Endothelial cell (in vitro differentiated cells): ENCODE measurements around the gene NT5C2. TPM values are rescaled to one million over a fixed set of nuclear protein-coding genes. Genes with fewer than 3 reads are reported as not detected.

ENCODE experiments used
- DNase-seq: peaks from one replicate; pipeline ENCODE4 v3.0.0; 2021; ENCODE audit warnings: low spot score
- H3K27ac Mint-ChIP-seq: one replicate; pipeline ENCODE4 v1.8.0; 2021; ENCODE audit warnings: mixed read lengths, inconsistent platforms; ENCODE audit not compliant: unreplicated experiment
- H3K27me3 Mint-ChIP-seq: one replicate; pipeline ENCODE4 v1.8.0; 2021; ENCODE audit warnings: mild to moderate bottlenecking, moderate library complexity, mixed read lengths, inconsistent platforms; ENCODE audit not compliant: unreplicated experiment
- H3K36me3 Mint-ChIP-seq: one replicate; pipeline ENCODE4 v1.8.0; 2021; ENCODE audit warnings: mild to moderate bottlenecking, low read depth, mixed read lengths, inconsistent platforms; ENCODE audit not compliant: unreplicated experiment
- H3K4me1 Mint-ChIP-seq: one replicate; pipeline ENCODE4 v1.8.0; 2021; ENCODE audit warnings: mild to moderate bottlenecking, mixed read lengths, inconsistent platforms; ENCODE audit not compliant: unreplicated experiment
- H3K4me3 Mint-ChIP-seq: one replicate; pipeline ENCODE4 v1.8.0; 2021; ENCODE audit warnings: mild to moderate bottlenecking, mixed read lengths, inconsistent platforms; ENCODE audit not compliant: unreplicated experiment
- H3K9me3 Mint-ChIP-seq: one replicate; pipeline ENCODE4 v1.8.0; 2021; ENCODE audit warnings: mixed read lengths, inconsistent platforms; ENCODE audit not compliant: unreplicated experiment
- CTCF ChIP-seq: fragments of 200-600 bp; sonication (generic); IDR thresholded peaks from one replicate; pipeline ENCODE4 v1.5.0; 2021; ENCODE audit warnings: antibody characterized with exemption; ENCODE audit not compliant: unreplicated experiment
- total RNA-seq: library from RNA; stranded (reverse); fragmentation: NEBNext Ultra II Directional; extraction: Animal tissue kit (Norgen Biotek cat#: 25700); gene quantifications from one replicate; pipeline ENCODE4 v1.2.1, GENCODE V29; 2021; ENCODE audit not compliant: unreplicated experiment

The NT5C2 gene
- total RNA-seq, 1 donor from 2014 or later: 88.2 TPM

GRCh38 chr10:103127241-103127640 lies 65.8 kb downstream of the NT5C2 start:
- peaks cover 27% of the 10 kb centered on the region for H3K36me3 Mint-ChIP-seq
- no peaks in the 10 kb centered on the region for H3K27me3 Mint-ChIP-seq
- no peaks in the 10 kb centered on the region for H3K9me3 Mint-ChIP-seq
- H3K4me1 Mint-ChIP-seq: no peaks in the 10 kb centered on the region
- TF ChIP-seq CTCF: no peak
- DNase-seq: no peak
- no peak overlapping the region for H3K27ac Mint-ChIP-seq
- no peak overlapping the region for H3K4me3 Mint-ChIP-seq

- Mint-ChIP-seq H3K36me3 (peaks cover 13% of the 10 kb centered on the region), H3K9me3 (no peaks in the 10 kb centered on the region), H3K27ac (no peak overlapping the region), H3K27me3 (no peaks in the 10 kb centered on the region), H3K4me1 (peaks cover 5% of the 10 kb centered on the region), H3K4me3 (no peak overlapping the region)
- no peak for TF ChIP-seq CTCF
- no peak for DNase-seq
These were observed 67.5 kb downstream of the NT5C2 start for GRCh38 chr10:103125323-103126267.

- H3K36me3 Mint-ChIP-seq: peaks cover 10% of the 10 kb centered on the region
- H3K9me3 Mint-ChIP-seq: no peaks in the 10 kb centered on the region
- no peaks in the 10 kb centered on the region for H3K27me3 Mint-ChIP-seq
- H3K4me1 Mint-ChIP-seq: peaks cover 8% of the 10 kb centered on the region
- no peak for TF ChIP-seq CTCF
- no peak overlapping the region for H3K4me3 Mint-ChIP-seq
- no peak overlapping the region for H3K27ac Mint-ChIP-seq
- no peak for DNase-seq
These were observed 68.5 kb downstream of the NT5C2 start for GRCh38 chr10:103124420-103125096.

- no peaks in the 10 kb centered on the region for H3K27me3 Mint-ChIP-seq
- no peak for DNase-seq
- H3K36me3 Mint-ChIP-seq: peaks cover 10% of the 10 kb centered on the region
- H3K27ac Mint-ChIP-seq: no peak overlapping the region
- no peak for TF ChIP-seq CTCF
- H3K9me3 Mint-ChIP-seq: no peaks in the 10 kb centered on the region
- no peak overlapping the region for H3K4me3 Mint-ChIP-seq
- peaks cover 8% of the 10 kb centered on the region for H3K4me1 Mint-ChIP-seq
These were observed 69.6 kb downstream of the NT5C2 start for GRCh38 chr10:103123282-103124024.
